Testis (tissue), 2 donors: ENCODE data around the gene CELSR3.

ENCODE experiments used
- CTCF ChIP-seq, 3 experiments: fragments of 450-650 bp in 2 of 3; fragments of 200-600 bp in 1 of 3; sonication (generic) in 1 of 3; IDR thresholded peaks; one replicate each; pipeline ENCODE4 v1.5.1; 2016 to 2019; ENCODE audit warnings: antibody characterized with exemption in 3 of 3, mild to moderate bottlenecking in 2 of 3, moderate library complexity in 1 of 3
- POLR2A ChIP-seq: fragments of 450-650 bp; IDR thresholded peaks from one replicate; pipeline ENCODE4 v1.6.1; 2017; ENCODE audit warnings: antibody characterized with exemption, mild to moderate bottlenecking, moderate library complexity

DNA sequence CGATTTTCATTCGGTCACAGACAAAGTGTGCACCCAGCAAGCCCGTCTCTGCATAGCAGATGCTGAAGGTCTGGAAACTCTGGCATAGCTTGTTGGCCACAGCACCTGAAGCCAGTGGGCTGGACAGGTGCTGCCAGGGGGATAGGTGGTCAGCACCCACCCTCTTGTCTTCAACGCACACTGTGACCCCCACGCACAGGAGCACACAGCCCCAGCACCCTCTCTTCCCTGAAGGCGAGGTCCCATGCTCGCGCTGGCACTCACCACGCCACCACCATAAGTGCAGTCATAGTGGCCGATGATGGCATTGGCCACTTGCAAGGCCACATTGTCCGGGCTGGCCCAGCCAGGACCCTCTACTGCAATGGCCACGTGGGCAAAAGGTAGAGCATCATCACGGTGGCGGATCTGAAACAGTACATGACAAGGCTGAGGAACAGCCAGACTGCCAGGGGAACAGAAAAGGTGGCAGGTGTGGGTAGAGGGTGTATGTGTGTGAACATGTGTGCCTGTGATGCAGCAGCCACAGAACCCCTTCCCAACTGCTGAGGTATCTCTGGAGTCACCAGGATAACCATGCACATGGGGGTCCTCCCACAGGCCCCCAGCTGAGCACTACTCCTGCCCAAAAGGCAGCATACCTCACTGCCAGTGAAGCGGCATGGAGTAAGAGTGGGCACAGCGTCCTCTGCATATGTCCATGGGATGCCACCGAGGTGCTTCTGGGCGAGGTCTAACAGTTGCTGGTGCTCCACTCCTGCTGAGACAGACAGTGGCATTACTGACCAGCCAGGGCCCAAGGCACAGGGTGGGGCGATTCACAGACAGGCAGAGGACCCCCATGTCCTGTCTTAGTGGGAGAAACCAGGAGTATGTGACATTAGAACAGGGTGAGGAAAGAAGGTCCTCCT, 61.7 kb downstream of the CELSR3 start:
- TF ChIP-seq POLR2A (no peak), CTCF (IDR thresholded peaks at IDR 0.05) (no peak)
